K562 (cell line): ENCODE data around the gene PAQR4.

ENCODE experiments used
- CTCF ChIP-seq, 3 experiments: IDR thresholded peaks in 2 of 3; conservative IDR thresholded peaks in 1 of 3; 2 replicates each; pipeline ENCODE4 v1.5.1; 2011 to 2012; ENCODE audit warnings: low read length in 3 of 3, mild to moderate bottlenecking in 3 of 3, control low read depth in 2 of 3, improper control_type of control experiment in 1 of 3, inconsistent platforms in 1 of 3, low read depth in 1 of 3, mixed read lengths in 1 of 3, moderate library complexity in 1 of 3; ENCODE audit not compliant: insufficient read depth in 2 of 3
- E2F6 ChIP-seq, 2 experiments: IDR thresholded peaks; 2 replicates each; pipeline ENCODE4 v1.6.1; 2011; ENCODE audit warnings: borderline replicate concordance in 1 of 2, control low read depth in 1 of 2, low read depth in 1 of 2, low read length in 1 of 2, mild to moderate bottlenecking in 1 of 2, mixed read lengths in 1 of 2, moderate library complexity in 1 of 2; ENCODE audit not compliant: insufficient read depth in 1 of 2, insufficient read length in 1 of 2, poor library complexity in 1 of 2, severe bottlenecking in 1 of 2; ENCODE audit errors: extremely low read depth in 1 of 2
- FOXA3 ChIP-seq, 2 experiments: fragments of 450-650 bp in 1 of 2; sonication (generic) in 1 of 2; formaldehyde crosslinking; IDR thresholded peaks in 1 of 2; conservative IDR thresholded peaks in 1 of 2; 2 replicates each; pipeline versions ENCODE4 v1.4.0 to v1.8.0; 2020 to 2022; ENCODE audit warnings: mild to moderate bottlenecking in 2 of 2, missing genetic modification reagents in 1 of 2
- MECOM ChIP-seq: fragments of 250-450 bp; sonication (Bioruptor Pico); IDR thresholded peaks from 2 replicates; pipeline ENCODE4 v1.8.0; 2022; ENCODE audit warnings: inconsistent platforms
- POLR2A ChIP-seq: fragments of 450-650 bp; conservative IDR thresholded peaks from 2 replicates; pipeline ENCODE4 v1.6.1; 2016
- STAT5A ChIP-seq: IDR thresholded peaks from 2 replicates; pipeline ENCODE4 v1.6.1; 2012; ENCODE audit warnings: low read length, inconsistent platforms, borderline replicate concordance
- TFAM ChIP-seq: fragments of 250-450 bp; sonication (Bioruptor Pico); conservative IDR thresholded peaks from 2 replicates; pipeline ENCODE4 v1.5.0; 2021; ENCODE audit warnings: mild to moderate bottlenecking, moderate library complexity
- ZNF217 ChIP-seq: sonication (generic); formaldehyde crosslinking; IDR thresholded peaks from 2 replicates; pipeline ENCODE4 v1.8.0; 2022; ENCODE audit warnings: mild to moderate bottlenecking, missing genetic modification reagents

GRCh38 chr16:3004319-3004718 lies 35.2 kb downstream of the PAQR4 start:
- no peak for TF ChIP-seq MECOM (CRISPR knock-in tag)
- TF ChIP-seq STAT5A = no peak
- TF ChIP-seq E2F6 (IDR thresholded peaks at IDR 0.05; ENCODE audit: borderline replicate concordance in 1 of 2, extremely low read depth in 1 of 2, insufficient read depth in 1 of 2, insufficient read length in 1 of 2, low read depth in 1 of 2, low read length in 1 of 2, poor library complexity in 1 of 2, severe bottlenecking in 1 of 2) = peak in 1 of 2 experiments; percentile 45
- TF ChIP-seq CTCF (IDR thresholded peaks at IDR 0.05 in 2 of 3, conservative IDR thresholded peaks at IDR 0.05 in 1 of 3; ENCODE audit: insufficient read depth in 2 of 3, low read depth in 1 of 3, low read length in 3 of 3) = no peak
- TF ChIP-seq POLR2A = no peak
- TF ChIP-seq ZNF217 = no peak
- TF ChIP-seq TFAM (CRISPR knock-in tag) = no peak
- no peak for TF ChIP-seq FOXA3 (CRISPR knock-in tag; conservative IDR thresholded peaks at IDR 0.05 in 1 of 2, IDR thresholded peaks at IDR 0.05 in 1 of 2)
